ENCODE data around the gene GPATCH4.

- no peak for TF ChIP-seq RAD21 (IDR thresholded peaks at IDR 0.05; ENCODE audit: low read depth)
- no peak for TF ChIP-seq REST (IDR thresholded peaks at IDR 0.05; ENCODE audit: low read depth)
- no peak for TF ChIP-seq CTCF (IDR thresholded peaks at IDR 0.05 in 2 of 3, conservative IDR thresholded peaks at IDR 0.05 in 1 of 3; ENCODE audit: borderline replicate concordance in 1 of 3, insufficient read depth in 1 of 3, low read depth in 2 of 3, low read length in 2 of 3)
- no peak for TF ChIP-seq EZH2 (IDR thresholded peaks at IDR 0.05)
- TF ChIP-seq FOSL1 (IDR thresholded peaks at IDR 0.05; ENCODE audit: low read depth): no peak
- no peak for TF ChIP-seq ZFX (IDR thresholded peaks at IDR 0.05)
- no peak for TF ChIP-seq POLR2A (IDR thresholded peaks at IDR 0.05; ENCODE audit: borderline replicate concordance, extremely low read depth, insufficient read depth, insufficient read length)
- no peak for TF ChIP-seq CBX3 (IDR thresholded peaks at IDR 0.05; ENCODE audit: low read depth)
Measured at GRCh38 chr1:156648951-156649350, 47.7 kb upstream of the GPATCH4 start.

All from HCT116 (cell line).